CD4-positive, alpha-beta T cell treated with Interleukin-1 beta for 1 hour (primary cell): Measurements from ENCODE around the gene SF3B2.

Experiments used
- DNase-seq, 2 donors: peaks; one replicate each; pipeline ENCODE4 v3.0.0-alpha.2; 2020 to 2022

The SF3B2 gene

GRCh38 chr11:66051371-66051765, 796 bp upstream of the SF3B2 start:
- DNase-seq: no peak

- no peak for DNase-seq
Measured at GRCh38 chr11:66052664-66052982, 459 bp downstream of the SF3B2 start.

- no peak for DNase-seq
Measured at GRCh38 chr11:66055021-66055420, 2.9 kb downstream of the SF3B2 start.

GRCh38 chr11:66056501-66056900, 4.3 kb downstream of the SF3B2 start:
- DNase-seq: no peak

- DNase-seq: no peak
Measured at GRCh38 chr11:66059966-66060680, 8.0 kb downstream of the SF3B2 start.

GRCh38 chr11:66061268-66061667, 9.1 kb downstream of the SF3B2 start:
- DNase-seq: no peak

- no peak for DNase-seq
Measured at GRCh38 chr11:66062408-66062807, 10.2 kb downstream of the SF3B2 start.

GRCh38 chr11:66063900-66064299, 11.7 kb downstream of the SF3B2 start:
- no peak for DNase-seq

GRCh38 chr11:66064571-66064970, 12.4 kb downstream of the SF3B2 start:
- DNase-seq: no peak

GRCh38 chr11:66066751-66067150, 14.6 kb downstream of the SF3B2 start:
- no peak for DNase-seq

- DNase-seq: no peak
Measured at GRCh38 chr11:66067640-66068039, 15.5 kb downstream of the SF3B2 start.

GRCh38 chr11:66068154-66068821, 16.1 kb downstream of the SF3B2 start:
- peak; percentile 76 to 81 for DNase-seq

- peak; percentile 39 to 67 for DNase-seq
Measured at GRCh38 chr11:66068923-66069714, 17.0 kb downstream of the SF3B2 start.

GRCh38 chr11:66069715-66070603, 17.8 kb downstream of the SF3B2 start, which contains the start of gene PACS1:
Gene PACS1, plus strand, starts transcription at chr11:66070272. Its CDS starts 215 bp downstream, at chr11:66070487.
- peak; percentile 86 to 88 for DNase-seq

- DNase-seq: peak in 1 of 2 donors; percentile 23
Measured at GRCh38 chr11:66070604-66071380, 18.6 kb downstream of the SF3B2 start.

- peak in 1 of 2 donors; percentile 29 for DNase-seq
Measured at GRCh38 chr11:66071381-66071801, 19.2 kb downstream of the SF3B2 start.

GRCh38 chr11:66072081-66072480, 19.9 kb downstream of the SF3B2 start:
- no peak for DNase-seq

- DNase-seq: no peak
Measured at GRCh38 chr11:66072518-66072917, 20.4 kb downstream of the SF3B2 start.

- DNase-seq: no peak
Measured at GRCh38 chr11:66073669-66074068, 21.5 kb downstream of the SF3B2 start.

GRCh38 chr11:66075273-66075672, 23.1 kb downstream of the SF3B2 start:
- no peak for DNase-seq

GRCh38 chr11:66076561-66076960, 24.4 kb downstream of the SF3B2 start:
- DNase-seq: no peak

- no peak for DNase-seq
Measured at GRCh38 chr11:66077927-66078326, 25.8 kb downstream of the SF3B2 start.
